Measurements from ENCODE around the gene TSC22D2. TPM values are rescaled to one million over a fixed set of nuclear protein-coding genes. Genes with fewer than 3 reads are reported as not detected.

The TSC22D2 gene
- total and polyA plus RNA-seq, 8 donors = 7.1 to 32.2 (median 17.9) TPM

- no peak overlapping the region for H3K27ac ChIP-seq
- no peaks in the 10 kb centered on the region for H3K9me3 ChIP-seq
- WGBS, 5 donors = 56 to 68% (median 61%) methylated on average over 2 of the region's 2 CpGs
- no peak for TF ChIP-seq POLR2A (IDR thresholded peaks at IDR 0.05)
- TF ChIP-seq CTCF (IDR thresholded peaks at IDR 0.05) = no peak
- no peak for TF ChIP-seq EP300 (IDR thresholded peaks at IDR 0.05)
- no peak for TF ChIP-seq POLR2AphosphoS5 (IDR thresholded peaks at IDR 0.05)
- no peak for DNase-seq
- peaks cover 0 to 65% (median 29%) of the 10 kb centered on the region in 4 donors for H3K4me1 ChIP-seq
- peaks cover 0 to 4% (median 0%) of the 10 kb centered on the region in 4 donors for H3K36me3 ChIP-seq
- no peaks in the 10 kb centered on the region for H3K27me3 ChIP-seq
- intact Hi-C loops (cut with DNase I; ENCODE audit: low total_unique reads) = no loop called here
- no peak overlapping the region for H3K4me3 ChIP-seq
These were observed 21.9 kb downstream of the TSC22D2 start for GRCh38 chr3:150429767-150430671.

- H3K27ac ChIP-seq = no peak overlapping the region
- TF ChIP-seq CTCF (IDR thresholded peaks at IDR 0.05) (no peak), EP300 (IDR thresholded peaks at IDR 0.05) (no peak), POLR2A (IDR thresholded peaks at IDR 0.05) (no peak), POLR2AphosphoS5 (IDR thresholded peaks at IDR 0.05) (no peak)
- no peak for DNase-seq
- H3K36me3 ChIP-seq = no peaks in the 10 kb centered on the region
- 88 to 95% (median 93%) methylated on average over 5 of the region's 5 CpGs for WGBS, 5 donors
- intact Hi-C loops (cut with DNase I; ENCODE audit: low total_unique reads) = no loop called here
- no peak overlapping the region for H3K4me3 ChIP-seq
- H3K9me3 ChIP-seq = no peaks in the 10 kb centered on the region
- H3K27me3 ChIP-seq = no peaks in the 10 kb centered on the region
- H3K4me1 ChIP-seq = peaks cover 0 to 65% (median 34%) of the 10 kb centered on the region in 4 donors
These were observed 25.2 kb downstream of the TSC22D2 start for GRCh38 chr3:150433347-150433746.

GRCh38 chr3:150434234-150434633 is 26.1 kb downstream of the TSC22D2 start:
- H3K27ac ChIP-seq = no peak overlapping the region
- TF ChIP-seq POLR2A (IDR thresholded peaks at IDR 0.05) (no peak), CTCF (IDR thresholded peaks at IDR 0.05) (no peak), EP300 (IDR thresholded peaks at IDR 0.05) (no peak), POLR2AphosphoS5 (IDR thresholded peaks at IDR 0.05) (no peak)
- H3K4me3 ChIP-seq = no peak overlapping the region

GRCh38 chr3:150436161-150436560 is 28.1 kb downstream of the TSC22D2 start:
- Histone ChIP-seq H3K27me3 (no peaks in the 10 kb centered on the region), H3K27ac (no peak overlapping the region), H3K9me3 (no peaks in the 10 kb centered on the region), H3K4me3 (no peak overlapping the region), H3K36me3 (no peaks in the 10 kb centered on the region), H3K4me1 (peaks cover 0 to 49% (median 34%) of the 10 kb centered on the region in 4 donors)
- 38 to 62% (median 49%) methylated on average over 5 of the region's 5 CpGs for WGBS, 5 donors
- DNase-seq = no peak
- intact Hi-C loops (cut with DNase I; ENCODE audit: low total_unique reads) = no loop called here
- no peak for TF ChIP-seq CTCF (IDR thresholded peaks at IDR 0.05)
- no peak for TF ChIP-seq POLR2AphosphoS5 (IDR thresholded peaks at IDR 0.05)
- no peak for TF ChIP-seq EP300 (IDR thresholded peaks at IDR 0.05)
- TF ChIP-seq POLR2A (IDR thresholded peaks at IDR 0.05) = no peak

More at GRCh38 chr3:150434234-150434633, 26.1 kb downstream of the TSC22D2 start:
- WGBS, 5 donors = 53 to 83% (median 77%) methylated on average over 4 of the region's 4 CpGs
- Histone ChIP-seq H3K9me3 (no peaks in the 10 kb centered on the region), H3K36me3 (no peaks in the 10 kb centered on the region), H3K4me1 (peaks cover 0 to 57% (median 32%) of the 10 kb centered on the region in 4 donors), H3K27me3 (no peaks in the 10 kb centered on the region)
- DNase-seq = no peak
- intact Hi-C loops (cut with DNase I; ENCODE audit: low total_unique reads) = no loop called here

Data from stomach (tissue), 9 donors.